Fibroblast of villous mesenchyme (primary cell): ENCODE results near the gene PDGFRB. TPM values are rescaled to one million over a fixed set of nuclear protein-coding genes. Genes with fewer than 3 reads are reported as not detected.

Experiments used
- DNase-seq: peaks from one replicate; pipeline ENCODE4 v3.0.0-alpha.2; 2010; ENCODE audit warnings: low read depth
- H3K4me3 ChIP-seq: 2 replicates; pipeline ENCODE4 v1.5.1; 2011; ENCODE audit warnings: low read depth, mild to moderate bottlenecking, low read length
- total RNA-seq: library from RNA; depleted of rRNA; stranded (reverse); fragments of >200 nt; gene quantifications from 2 replicates; pipeline ENCODE4 v1.2.3, GENCODE V29; 2012
- TF ChIP-seq, protein P1 (sequence below): IDR thresholded peaks from 2 replicates; pipeline ENCODE4 v1.5.1; 2012; ENCODE audit warnings: low read depth, mild to moderate bottlenecking, low read length; ENCODE audit not compliant: insufficient read depth

Gene PDGFRB
- total RNA-seq, 1 donor: 341 TPM

DNA sequence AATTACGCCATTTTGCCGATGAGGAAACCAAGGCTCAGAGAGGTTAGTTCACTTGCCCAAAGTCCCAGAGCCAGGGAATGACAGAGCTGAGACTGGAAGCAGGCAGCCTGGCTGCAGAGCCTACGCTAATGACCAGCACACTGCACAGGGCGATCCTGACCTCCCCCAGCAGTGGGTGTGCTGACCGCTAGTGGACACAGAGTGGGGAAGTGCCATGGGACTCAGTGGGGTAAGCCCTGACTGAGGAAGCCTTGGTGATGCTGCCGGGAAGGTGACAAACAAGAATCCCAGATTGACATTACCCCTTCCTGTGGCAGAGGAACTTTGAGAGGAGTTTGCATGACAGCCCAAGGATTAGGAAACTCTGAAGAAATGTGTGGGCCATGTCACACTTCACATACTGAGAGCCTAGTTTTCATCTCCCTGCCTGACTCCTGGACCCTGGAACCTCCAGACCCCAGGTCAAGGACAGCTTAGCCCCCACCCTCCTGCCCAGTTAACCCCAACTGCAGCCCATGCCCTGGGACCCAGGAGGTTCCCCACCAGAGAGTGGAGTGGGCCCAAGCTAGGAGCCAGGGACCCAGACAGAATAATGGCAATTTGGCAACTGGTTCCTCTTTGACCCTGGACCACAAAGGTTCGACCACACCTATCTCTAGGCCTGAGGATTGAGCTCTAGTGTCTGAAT, 49.6 kb downstream of the PDGFRB start:
- H3K4me3 ChIP-seq: no peak overlapping the region
- TF ChIP-seq, protein P1, sequence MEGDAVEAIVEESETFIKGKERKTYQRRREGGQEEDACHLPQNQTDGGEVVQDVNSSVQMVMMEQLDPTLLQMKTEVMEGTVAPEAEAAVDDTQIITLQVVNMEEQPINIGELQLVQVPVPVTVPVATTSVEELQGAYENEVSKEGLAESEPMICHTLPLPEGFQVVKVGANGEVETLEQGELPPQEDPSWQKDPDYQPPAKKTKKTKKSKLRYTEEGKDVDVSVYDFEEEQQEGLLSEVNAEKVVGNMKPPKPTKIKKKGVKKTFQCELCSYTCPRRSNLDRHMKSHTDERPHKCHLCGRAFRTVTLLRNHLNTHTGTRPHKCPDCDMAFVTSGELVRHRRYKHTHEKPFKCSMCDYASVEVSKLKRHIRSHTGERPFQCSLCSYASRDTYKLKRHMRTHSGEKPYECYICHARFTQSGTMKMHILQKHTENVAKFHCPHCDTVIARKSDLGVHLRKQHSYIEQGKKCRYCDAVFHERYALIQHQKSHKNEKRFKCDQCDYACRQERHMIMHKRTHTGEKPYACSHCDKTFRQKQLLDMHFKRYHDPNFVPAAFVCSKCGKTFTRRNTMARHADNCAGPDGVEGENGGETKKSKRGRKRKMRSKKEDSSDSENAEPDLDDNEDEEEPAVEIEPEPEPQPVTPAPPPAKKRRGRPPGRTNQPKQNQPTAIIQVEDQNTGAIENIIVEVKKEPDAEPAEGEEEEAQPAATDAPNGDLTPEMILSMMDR: no peak
- DNase-seq: no peak

DNA sequence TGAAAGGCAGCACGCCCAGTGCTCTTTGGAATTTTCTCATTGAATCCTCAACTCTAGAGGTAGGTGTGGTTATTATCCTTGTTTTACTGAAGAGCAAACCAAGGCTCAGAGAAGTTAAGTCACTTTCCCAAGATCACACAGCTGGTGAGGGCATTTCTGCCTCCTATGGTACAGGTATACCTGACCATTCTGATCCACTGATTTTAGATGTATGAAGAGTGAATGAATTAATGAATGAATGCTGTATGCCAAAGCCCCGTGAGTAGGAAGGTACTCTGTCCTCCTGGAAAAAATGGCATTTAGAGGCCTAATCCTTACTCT, 51.1 kb downstream of the PDGFRB start:
- no peak overlapping the region for H3K4me3 ChIP-seq
- DNase-seq: no peak
- TF ChIP-seq, protein P1: no peak

DNA sequence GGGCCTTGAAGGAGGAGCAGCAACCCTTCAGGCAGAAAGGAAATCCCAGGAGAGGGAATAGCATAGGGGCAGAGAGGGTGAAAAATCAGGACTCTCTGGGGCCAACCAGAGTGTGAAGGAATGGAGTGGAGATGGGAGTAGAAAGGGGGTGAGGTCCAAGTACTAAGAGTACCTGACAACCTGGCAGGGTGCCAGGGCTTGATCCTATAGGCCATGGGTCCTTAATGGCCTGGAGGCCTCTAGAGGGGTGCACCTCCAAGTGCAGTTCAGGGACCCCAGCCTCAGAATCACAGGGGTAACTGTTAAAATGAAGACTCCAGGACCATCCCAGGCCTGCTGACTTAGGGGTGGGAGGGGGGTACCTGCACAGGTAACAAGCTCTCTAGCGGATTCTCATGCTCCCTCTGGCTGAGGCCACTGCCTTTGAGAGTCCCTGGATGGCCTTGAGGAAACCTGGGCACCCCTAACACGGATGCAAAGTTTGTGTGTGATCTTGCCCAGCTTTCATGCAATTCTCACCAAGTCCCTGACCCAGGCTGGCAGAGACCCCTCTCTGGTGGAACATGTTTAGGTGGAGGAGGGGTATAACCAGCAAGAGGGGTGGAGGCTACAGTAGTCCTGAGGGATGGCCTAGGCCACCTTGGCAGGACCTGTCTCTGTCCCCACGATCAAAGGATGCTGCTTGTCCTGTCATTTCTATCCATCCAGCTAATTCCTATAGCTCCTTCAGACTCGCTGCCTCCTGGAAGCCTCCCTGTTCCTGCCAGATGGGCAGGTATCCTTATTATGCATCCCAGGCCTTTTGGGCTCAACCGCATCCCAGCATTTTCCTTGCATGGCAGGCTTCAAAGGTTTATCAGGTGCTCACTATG, 51.7 kb downstream of the PDGFRB start:
- TF ChIP-seq, protein P1: no peak
- no peak overlapping the region for H3K4me3 ChIP-seq
- no peak for DNase-seq

DNA sequence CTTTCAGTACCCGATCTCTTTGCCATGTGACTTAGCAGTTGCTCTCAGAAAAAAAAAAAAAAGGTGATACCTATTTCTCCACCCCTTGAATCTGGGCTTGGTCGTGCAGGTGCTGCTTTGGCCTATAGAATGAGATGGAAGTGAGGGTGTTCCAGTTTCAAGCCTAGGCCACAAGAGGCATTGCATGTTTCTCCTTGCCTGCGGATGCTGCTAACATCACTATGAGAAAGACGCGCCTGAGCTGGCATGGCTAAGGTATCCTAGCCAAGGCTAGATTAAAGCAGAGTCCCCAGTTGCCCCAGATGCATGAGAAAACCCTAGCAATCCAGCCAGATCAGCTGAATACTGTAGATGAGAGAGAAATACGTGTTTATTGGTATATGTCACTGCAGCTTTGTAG, 54.6 kb downstream of the PDGFRB start:
- TF ChIP-seq, protein P1: no peak
- no peak for DNase-seq
- H3K4me3 ChIP-seq: no peak overlapping the region

DNA sequence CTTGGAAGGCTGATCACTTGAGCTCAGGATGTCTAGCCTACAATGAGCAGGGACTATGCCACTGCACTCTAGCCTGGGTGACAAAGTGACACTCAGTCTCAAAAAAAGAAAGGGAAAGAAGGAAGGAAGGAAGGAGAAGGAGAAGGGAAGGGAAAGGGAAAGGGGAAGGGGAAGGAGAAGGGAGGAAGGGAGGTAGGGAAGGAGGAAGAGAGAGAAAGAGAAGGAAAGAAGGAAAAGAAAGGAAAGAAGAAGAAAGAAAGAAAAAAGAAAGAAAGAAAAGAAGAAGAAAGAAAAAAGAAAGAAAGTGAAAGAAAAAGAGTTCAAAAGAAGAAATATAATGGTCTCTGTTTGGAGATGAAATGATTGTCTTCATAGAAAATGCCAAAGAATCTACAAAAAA, 58.5 kb downstream of the PDGFRB start:
- no peak for DNase-seq
- no peak overlapping the region for H3K4me3 ChIP-seq
- TF ChIP-seq, protein P1: no peak

DNA sequence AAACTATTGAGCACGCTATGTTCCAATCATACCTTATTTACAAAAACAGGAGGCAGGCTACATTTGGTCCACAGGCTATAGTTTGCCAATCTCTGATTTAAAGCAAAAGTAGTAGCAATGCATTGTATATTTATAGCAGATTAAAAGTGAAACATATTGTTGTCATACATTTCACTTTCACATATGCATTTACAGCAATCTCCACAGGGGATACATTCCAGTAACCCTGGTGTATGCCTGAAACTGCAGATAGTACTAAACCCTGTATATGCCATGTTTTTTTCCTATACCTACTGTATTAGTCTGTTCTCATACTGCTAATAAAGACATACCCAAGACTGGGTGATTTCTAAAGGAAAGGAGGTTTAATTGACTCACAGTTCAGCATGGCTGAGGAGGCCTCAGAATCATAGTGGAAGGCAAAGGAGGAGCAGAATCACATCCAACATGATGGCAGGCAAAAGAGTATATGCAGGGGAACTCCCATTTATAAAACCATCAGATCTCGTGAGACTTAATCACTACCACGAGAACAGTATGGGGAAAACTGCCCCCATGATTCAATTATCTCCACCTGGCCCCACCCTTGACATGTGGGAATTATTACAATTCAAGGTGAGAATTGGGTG, 63.4 kb downstream of the PDGFRB start:
- no peak overlapping the region for H3K4me3 ChIP-seq
- no peak for DNase-seq
- TF ChIP-seq, protein P1: no peak
